ENCODE data around the gene PTPRD. TPM values are rescaled to one million over a fixed set of nuclear protein-coding genes. Genes with fewer than 3 reads are reported as not detected.

The PTPRD gene
- total and polyA plus RNA-seq, 2 of the 4 experiments (the other 2 are of a cell fraction) = 0.07 to 0.18 TPM

GRCh38 chr9:8632493-8632892, 1980.3 kb downstream of the PTPRD start:
- no peak overlapping the region for H3K9ac ChIP-seq (ENCODE audit: low read depth, low read length)
- H2AK5ac ChIP-seq (ENCODE audit: low read depth, low read length) = no peak overlapping the region
- H3K4me2 ChIP-seq (ENCODE audit: low read depth, low read length) = no peak overlapping the region
- no peak overlapping the region for H2BK5ac ChIP-seq (ENCODE audit: low read depth, low read length, poor library complexity, severe bottlenecking)
- no peak overlapping the region for H3K4me3 ChIP-seq (ENCODE audit: insufficient read depth, low read depth, low read length)
- H3K79me1 ChIP-seq (ENCODE audit: low read depth in 1 of 2, low read length in 2 of 2) = no peaks in the 10 kb centered on the region
- ChIA-PET POLR2A (ENCODE audit: unreplicated experiment) (no interaction called here), CTCF (no interaction called here)
- H3K36me3 ChIP-seq (ENCODE audit: control insufficient read depth, insufficient read depth, low read length) = no peaks in the 10 kb centered on the region
- H2BK15ac ChIP-seq (ENCODE audit: low read depth, low read length) = no peak overlapping the region
- WGBS, 2 experiments (ENCODE audit: extremely low coverage in 2 of 2, insufficient read length in 1 of 2) = no CpG with 5 or more reads among the region's 1 CpG
- no peak overlapping the region for H2BK20ac ChIP-seq (ENCODE audit: low read depth, low read length)
- no peak overlapping the region for H4K5ac ChIP-seq (ENCODE audit: low read depth, low read length)
- no peak overlapping the region for H4K8ac ChIP-seq (ENCODE audit: low read depth in 2 of 2, low read length in 2 of 2)
- no peak overlapping the region for H4K91ac ChIP-seq (ENCODE audit: insufficient read depth, low read depth, low read length)
- no peak overlapping the region for H2BK120ac ChIP-seq (ENCODE audit: low read depth, low read length)
- no peak overlapping the region for H3K56ac ChIP-seq (ENCODE audit: extremely low read depth, insufficient read depth, low read length)
- H4K20me1 ChIP-seq (ENCODE audit: insufficient read depth, low read length) = no peaks in the 10 kb centered on the region
- dilution Hi-C loops (cut with HindIII; ENCODE audit: low sequenced_read_pairs, unreplicated experiment) (no loop called here), in situ Hi-C loops (cut with MboI; ENCODE audit: low sequenced_read_pairs) (no loop called here), intact Hi-C loops (cut with micrococcal nuclease) (no loop called here)
- ATAC-seq (ENCODE audit: low read depth) (no peak), DNase-seq (no peak)
- H3K18ac ChIP-seq (ENCODE audit: low read depth, low read length) = no peak overlapping the region
- no peak overlapping the region for H3K27ac ChIP-seq (ENCODE audit: insufficient read depth, low read length)
- H2AK9ac ChIP-seq (replicated peaks; ENCODE audit: low read depth, low read length, poor library complexity) = no peak overlapping the region
- no peaks in the 10 kb centered on the region for H3K9me1 ChIP-seq (ENCODE audit: insufficient read depth, low read length)
- no peaks in the 10 kb centered on the region for H3K27me3 ChIP-seq (ENCODE audit: control insufficient read depth, insufficient read depth, low read length)
- H3K14ac ChIP-seq (replicated peaks; ENCODE audit: low read depth, low read length) = no peak overlapping the region
- TF ChIP-seq POLR2A (IDR thresholded peaks at IDR 0.05; ENCODE audit: low read depth, low read length) (no peak), ELK1 (IDR thresholded peaks at IDR 0.05; ENCODE audit: borderline replicate concordance, low read depth, low read length) (no peak), RFX5 (IDR thresholded peaks at IDR 0.05; ENCODE audit: low read depth, low read length) (no peak), RAD21 (IDR thresholded peaks at IDR 0.05; ENCODE audit: low read length) (no peak), FOS (IDR thresholded peaks at IDR 0.05; ENCODE audit: low read depth, low read length) (no peak)
- no peak overlapping the region for H2AFZ ChIP-seq (replicated peaks; ENCODE audit: low read length, poor library complexity)
- BruUV-seq (replicated peaks) = no TSS peak
- no peak overlapping the region for H3K23ac ChIP-seq (ENCODE audit: low read depth, low read length)
- no peaks in the 10 kb centered on the region for H3K9me3 ChIP-seq (ENCODE audit: control insufficient read depth, insufficient read depth, low read length)
- H3K4ac ChIP-seq (ENCODE audit: low read depth, low read length) = no peak overlapping the region
- no peaks in the 10 kb centered on the region for H3K4me1 ChIP-seq (ENCODE audit: control insufficient read depth, insufficient read depth, low read length)
